Fibroblast of mammary gland (primary cell): ENCODE data around the gene TRMT1.
A peak's percentile ranks its signal among the peaks of the same experiment; 100 is the strongest.

Experiments
- DNase-seq: peaks from one replicate; pipeline ENCODE4 v3.0.0-alpha.2; 2010; ENCODE audit warnings: low read depth
- H3K4me3 ChIP-seq: 2 replicates; pipeline ENCODE4 v1.5.1; 2011; ENCODE audit warnings: low read depth, mild to moderate bottlenecking, low read length, moderate library complexity; ENCODE audit not compliant: control insufficient read depth
- TF ChIP-seq, protein P1 (sequence below): conservative IDR thresholded peaks from 2 replicates; pipeline ENCODE4 v1.5.1; 2011; ENCODE audit warnings: low read depth, low read length, inconsistent platforms; ENCODE audit not compliant: control insufficient read depth, insufficient read depth

The TRMT1 gene

GRCh38 chr19:13129384-13129783 is 12.8 kb upstream of the TRMT1 start:
- no peak for DNase-seq
- TF ChIP-seq, protein P1, sequence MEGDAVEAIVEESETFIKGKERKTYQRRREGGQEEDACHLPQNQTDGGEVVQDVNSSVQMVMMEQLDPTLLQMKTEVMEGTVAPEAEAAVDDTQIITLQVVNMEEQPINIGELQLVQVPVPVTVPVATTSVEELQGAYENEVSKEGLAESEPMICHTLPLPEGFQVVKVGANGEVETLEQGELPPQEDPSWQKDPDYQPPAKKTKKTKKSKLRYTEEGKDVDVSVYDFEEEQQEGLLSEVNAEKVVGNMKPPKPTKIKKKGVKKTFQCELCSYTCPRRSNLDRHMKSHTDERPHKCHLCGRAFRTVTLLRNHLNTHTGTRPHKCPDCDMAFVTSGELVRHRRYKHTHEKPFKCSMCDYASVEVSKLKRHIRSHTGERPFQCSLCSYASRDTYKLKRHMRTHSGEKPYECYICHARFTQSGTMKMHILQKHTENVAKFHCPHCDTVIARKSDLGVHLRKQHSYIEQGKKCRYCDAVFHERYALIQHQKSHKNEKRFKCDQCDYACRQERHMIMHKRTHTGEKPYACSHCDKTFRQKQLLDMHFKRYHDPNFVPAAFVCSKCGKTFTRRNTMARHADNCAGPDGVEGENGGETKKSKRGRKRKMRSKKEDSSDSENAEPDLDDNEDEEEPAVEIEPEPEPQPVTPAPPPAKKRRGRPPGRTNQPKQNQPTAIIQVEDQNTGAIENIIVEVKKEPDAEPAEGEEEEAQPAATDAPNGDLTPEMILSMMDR: no peak
- no peak overlapping the region for H3K4me3 ChIP-seq

DNA sequence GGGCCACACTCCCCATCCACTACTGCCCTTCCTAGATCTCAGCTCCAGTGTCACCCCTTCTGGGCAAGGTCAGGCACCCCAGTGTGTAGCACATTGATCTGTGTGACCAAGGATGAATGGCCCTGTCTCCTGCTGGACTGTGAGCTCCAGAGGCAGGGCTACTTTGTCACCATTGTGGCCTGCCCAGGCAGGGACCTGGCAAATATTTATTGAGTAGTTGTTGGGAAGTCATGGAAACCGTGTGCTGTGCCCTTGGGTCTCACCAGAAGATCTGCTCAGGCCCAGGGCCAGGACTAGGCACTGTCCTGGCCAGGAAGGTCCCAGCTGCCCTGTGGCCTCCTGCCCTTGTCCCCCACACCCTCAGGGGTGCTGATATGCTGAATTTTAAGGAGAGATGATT is 12.0 kb upstream of the TRMT1 start:
- no peak for DNase-seq
- no peak overlapping the region for H3K4me3 ChIP-seq
- TF ChIP-seq, protein P1: no peak

GRCh38 chr19:13127811-13128575 is 11.5 kb upstream of the TRMT1 start:
- H3K4me3 ChIP-seq: no peak overlapping the region
- TF ChIP-seq, protein P1: no peak
- no peak for DNase-seq

GRCh38 chr19:13127051-13127450 is 10.5 kb upstream of the TRMT1 start:
- DNase-seq: peak; percentile 63
- no peak overlapping the region for H3K4me3 ChIP-seq
- TF ChIP-seq, protein P1: no peak

- TF ChIP-seq, protein P1: no peak
- DNase-seq: no peak
- H3K4me3 ChIP-seq: no peak overlapping the region
These were observed 6.7 kb upstream of the TRMT1 start for GRCh38 chr19:13122980-13123957.

DNA sequence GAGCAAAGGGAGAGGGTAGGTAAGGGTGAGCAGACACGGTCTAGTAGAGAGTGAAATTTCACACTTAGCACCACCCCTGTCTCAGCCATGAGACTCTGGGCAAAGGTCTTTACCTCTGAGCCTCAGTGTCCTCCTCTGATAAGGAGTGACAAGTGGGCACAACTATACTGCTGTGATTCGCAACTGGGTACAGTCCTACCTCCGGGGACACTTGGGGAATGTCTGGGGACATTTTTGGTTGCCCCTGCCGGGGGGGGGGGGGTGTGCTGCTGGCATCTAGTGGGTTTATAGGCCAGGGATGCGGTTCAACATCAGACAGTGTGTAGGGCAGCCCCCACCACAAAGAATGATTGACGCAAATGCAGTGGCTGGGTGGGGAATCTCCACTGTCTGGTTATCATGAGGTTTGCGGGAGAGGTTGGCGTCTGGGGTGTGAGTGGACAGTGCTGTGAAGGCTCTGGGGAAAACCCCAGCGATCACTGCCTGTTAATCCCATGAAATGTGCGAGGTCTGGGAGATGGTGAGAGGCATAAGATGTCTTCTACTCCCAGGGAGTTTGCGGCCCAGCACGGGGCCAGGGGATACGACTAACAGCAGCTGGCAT is 5.8 kb upstream of the TRMT1 start:
- TF ChIP-seq, protein P1: no peak
- no peak for DNase-seq
- no peak overlapping the region for H3K4me3 ChIP-seq
